Measurements from ENCODE around the gene MLLT3.

Gene MLLT3

DNA sequence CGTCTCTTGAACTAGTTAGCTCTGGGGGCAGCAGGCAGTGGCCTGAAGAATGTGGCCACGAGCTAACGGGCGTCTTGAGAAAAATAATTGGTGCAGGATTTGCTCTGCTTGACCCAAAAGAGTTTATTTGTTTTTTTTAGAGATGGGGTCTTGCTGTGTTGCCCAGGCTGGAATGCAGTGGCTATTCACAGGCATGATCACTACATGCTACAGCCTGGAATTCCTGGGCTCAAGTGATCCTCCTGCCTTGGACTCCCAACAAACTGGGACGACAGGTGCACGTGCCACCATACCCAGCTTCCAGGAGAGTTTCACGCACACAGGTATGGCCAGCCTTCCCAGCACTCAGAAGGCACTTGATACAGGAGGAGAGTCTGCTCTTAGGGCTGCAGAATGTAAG, 203.8 kb downstream of the MLLT3 start:
- Mint-ChIP-seq H3K9me3 (no peaks in the 10 kb centered on the region), H3K36me3 (peaks cover 0 to 4% of the 10 kb centered on the region in 2 donors), H3K27me3 (no peaks in the 10 kb centered on the region), H3K4me3 (no peak overlapping the region), H3K4me1 (no peaks in the 10 kb centered on the region), H3K27ac (no peak overlapping the region)
- ATAC-seq (replicated peaks) (no peak), DNase-seq (no peak)

GRCh38 chr9:20417373-20418080, 204.8 kb downstream of the MLLT3 start:
- peaks cover 0 to 6% of the 10 kb centered on the region in 2 donors for H3K36me3 Mint-ChIP-seq
- no peak overlapping the region for H3K27ac Mint-ChIP-seq
- no peaks in the 10 kb centered on the region for H3K27me3 Mint-ChIP-seq
- DNase-seq (no peak), ATAC-seq (replicated peaks) (no peak)
- no peaks in the 10 kb centered on the region for H3K9me3 Mint-ChIP-seq
- H3K4me1 Mint-ChIP-seq, result no peaks in the 10 kb centered on the region
- no peak overlapping the region for H3K4me3 Mint-ChIP-seq

- Mint-ChIP-seq H3K9me3 (no peaks in the 10 kb centered on the region), H3K4me1 (no peaks in the 10 kb centered on the region)
- no peak for DNase-seq
Measured at GRCh38 chr9:20414150-20414549, 208.1 kb downstream of the MLLT3 start.

GRCh38 chr9:20409321-20410092, 212.8 kb downstream of the MLLT3 start:
- Mint-ChIP-seq H3K27ac (no peak overlapping the region), H3K36me3 (peaks cover 2 to 6% of the 10 kb centered on the region in 2 donors), H3K27me3 (no peaks in the 10 kb centered on the region), H3K9me3 (no peaks in the 10 kb centered on the region), H3K4me3 (no peak overlapping the region), H3K4me1 (peaks cover 0 to 6% of the 10 kb centered on the region in 2 donors)
- ATAC-seq (replicated peaks) (no peak), DNase-seq (no peak)

More at GRCh38 chr9:20414150-20414549, 208.1 kb downstream of the MLLT3 start:
- H3K4me3 Mint-ChIP-seq, result no peak overlapping the region
- ATAC-seq (replicated peaks), result no peak
- peaks cover 2 to 6% of the 10 kb centered on the region in 2 donors for H3K36me3 Mint-ChIP-seq
- H3K27ac Mint-ChIP-seq, result no peak overlapping the region
- H3K27me3 Mint-ChIP-seq, result no peaks in the 10 kb centered on the region

DNA sequence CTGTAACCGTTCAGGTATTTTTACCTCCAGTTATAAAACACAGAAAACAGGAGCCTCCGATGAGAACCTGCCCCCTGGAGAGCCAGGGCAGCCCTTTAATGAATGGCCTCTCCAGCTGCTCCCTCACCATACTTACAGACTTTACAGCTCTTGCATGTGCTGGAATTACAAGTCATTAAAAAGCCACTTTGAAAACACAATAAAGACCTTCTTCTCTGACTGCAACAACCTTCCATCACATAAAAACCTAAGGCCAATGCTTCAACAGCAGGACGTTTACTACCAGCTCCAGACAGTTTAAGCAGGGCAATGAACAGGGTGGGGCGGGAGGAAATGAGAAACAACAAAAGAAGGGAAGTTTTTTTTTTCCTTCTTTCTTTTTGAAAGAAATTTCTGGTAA, 213.8 kb downstream of the MLLT3 start:
- no peak for DNase-seq
- H3K27ac Mint-ChIP-seq, result no peak overlapping the region
- no peaks in the 10 kb centered on the region for H3K27me3 Mint-ChIP-seq
- H3K36me3 Mint-ChIP-seq, result peaks cover 2 to 3% of the 10 kb centered on the region in 2 donors
- H3K9me3 Mint-ChIP-seq, result no peaks in the 10 kb centered on the region
- peaks cover 0 to 6% of the 10 kb centered on the region in 2 donors for H3K4me1 Mint-ChIP-seq
- no peak for ATAC-seq (replicated peaks)
- no peak overlapping the region for H3K4me3 Mint-ChIP-seq

DNA sequence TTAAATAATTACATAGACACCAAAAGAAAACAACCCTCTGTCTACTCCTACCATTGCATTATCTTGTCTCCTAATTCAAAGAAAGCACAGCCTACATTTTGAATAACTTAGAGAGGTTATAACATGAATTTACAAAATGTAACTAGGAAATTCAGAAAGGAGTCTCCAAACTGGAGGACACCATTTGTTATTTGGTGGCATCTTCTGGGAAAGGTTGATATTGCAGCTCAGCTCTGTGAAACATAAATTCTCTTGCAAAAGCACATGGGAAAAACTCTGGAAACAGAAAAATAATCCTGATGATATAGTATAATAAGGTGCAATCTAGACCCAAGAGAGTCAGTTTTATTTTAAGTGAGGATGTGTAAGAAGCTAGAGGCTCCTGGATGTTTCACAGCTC, 215.3 kb downstream of the MLLT3 start:
- Mint-ChIP-seq H3K27me3 (no peaks in the 10 kb centered on the region), H3K4me1 (peaks cover 0 to 6% of the 10 kb centered on the region in 2 donors), H3K9me3 (no peaks in the 10 kb centered on the region), H3K27ac (no peak overlapping the region), H3K4me3 (no peak overlapping the region), H3K36me3 (peaks cover 0 to 1% of the 10 kb centered on the region in 2 donors)
- ATAC-seq (replicated peaks) (no peak), DNase-seq (no peak)

DNA sequence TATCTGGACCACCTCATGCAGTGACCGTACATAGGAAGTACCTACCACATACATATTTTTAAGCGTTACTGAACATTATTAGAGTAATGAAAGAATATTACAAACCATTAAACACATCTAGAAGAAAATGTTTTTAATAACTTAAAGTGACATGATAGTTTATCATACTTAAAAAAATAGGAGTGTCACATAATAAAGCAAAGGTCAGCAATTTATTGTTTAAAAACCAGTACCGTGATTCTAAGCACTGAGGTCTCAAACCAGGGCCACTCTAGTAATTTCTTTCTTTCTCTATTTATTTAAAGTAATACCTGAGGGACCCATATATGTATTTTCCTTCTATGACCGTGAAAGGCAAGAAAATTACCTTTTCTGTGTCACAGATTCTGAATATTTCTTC, 216.0 kb downstream of the MLLT3 start:
- Mint-ChIP-seq H3K36me3 (no peaks in the 10 kb centered on the region), H3K27me3 (no peaks in the 10 kb centered on the region), H3K4me3 (no peak overlapping the region), H3K9me3 (no peaks in the 10 kb centered on the region), H3K4me1 (peaks cover 0 to 6% of the 10 kb centered on the region in 2 donors), H3K27ac (no peak overlapping the region)
- DNase-seq (no peak), ATAC-seq (replicated peaks) (no peak)

- H3K9me3 Mint-ChIP-seq, result no peaks in the 10 kb centered on the region
- DNase-seq (no peak), ATAC-seq (replicated peaks) (no peak)
- H3K36me3 Mint-ChIP-seq, result no peaks in the 10 kb centered on the region
- H3K27ac Mint-ChIP-seq, result no peak overlapping the region
- H3K4me3 Mint-ChIP-seq, result no peak overlapping the region
- peaks cover 0 to 6% of the 10 kb centered on the region in 2 donors for H3K4me1 Mint-ChIP-seq
- H3K27me3 Mint-ChIP-seq, result no peaks in the 10 kb centered on the region
Measured at GRCh38 chr9:20405616-20406015, 216.7 kb downstream of the MLLT3 start.

- no peak overlapping the region for H3K4me3 Mint-ChIP-seq
- peaks cover 0 to 6% of the 10 kb centered on the region in 2 donors for H3K4me1 Mint-ChIP-seq
- DNase-seq (no peak), ATAC-seq (replicated peaks) (no peak)
- no peaks in the 10 kb centered on the region for H3K36me3 Mint-ChIP-seq
- H3K9me3 Mint-ChIP-seq, result no peaks in the 10 kb centered on the region
- no peak overlapping the region for H3K27ac Mint-ChIP-seq
- H3K27me3 Mint-ChIP-seq, result no peaks in the 10 kb centered on the region
Measured at GRCh38 chr9:20405078-20405477, 217.2 kb downstream of the MLLT3 start.

GRCh38 chr9:20404192-20404813, 218.0 kb downstream of the MLLT3 start:
- Mint-ChIP-seq H3K4me3 (no peak overlapping the region), H3K27me3 (no peaks in the 10 kb centered on the region), H3K27ac (no peak overlapping the region), H3K4me1 (peaks cover 0 to 6% of the 10 kb centered on the region in 2 donors), H3K9me3 (no peaks in the 10 kb centered on the region), H3K36me3 (no peaks in the 10 kb centered on the region)
- DNase-seq (no peak), ATAC-seq (replicated peaks) (no peak)

DNA sequence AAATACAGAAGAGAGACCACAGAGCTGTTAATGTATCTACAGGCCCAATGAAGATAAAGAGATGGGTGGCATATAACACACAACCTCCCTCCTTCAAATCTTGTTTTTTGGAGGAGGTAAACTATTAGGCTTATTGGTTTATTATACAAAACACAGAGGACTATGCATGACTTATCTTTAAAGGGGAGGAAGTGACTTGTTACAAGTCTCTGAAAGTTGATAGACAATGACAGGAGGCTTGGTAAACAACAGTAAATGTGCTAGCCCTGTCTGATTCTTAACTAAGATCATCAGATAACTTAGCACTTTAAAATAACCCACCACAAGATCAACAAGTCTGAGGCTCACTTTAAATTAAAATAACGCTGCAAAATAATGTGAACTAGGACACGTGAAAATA, 219.0 kb downstream of the MLLT3 start:
- no peak for DNase-seq
- Mint-ChIP-seq H3K9me3 (no peaks in the 10 kb centered on the region), H3K4me3 (no peak overlapping the region), H3K36me3 (no peaks in the 10 kb centered on the region), H3K27ac (no peak overlapping the region), H3K4me1 (no peaks in the 10 kb centered on the region), H3K27me3 (no peaks in the 10 kb centered on the region)
- no peak for ATAC-seq (replicated peaks)

GRCh38 chr9:20402273-20402875, 219.9 kb downstream of the MLLT3 start:
- DNase-seq (no peak), ATAC-seq (replicated peaks) (no peak)
- H3K4me1 Mint-ChIP-seq, result no peaks in the 10 kb centered on the region
- H3K9me3 Mint-ChIP-seq, result no peaks in the 10 kb centered on the region
- H3K27me3 Mint-ChIP-seq, result no peaks in the 10 kb centered on the region
- H3K4me3 Mint-ChIP-seq, result no peak overlapping the region
- H3K36me3 Mint-ChIP-seq, result no peaks in the 10 kb centered on the region
- H3K27ac Mint-ChIP-seq, result no peak overlapping the region

DNA sequence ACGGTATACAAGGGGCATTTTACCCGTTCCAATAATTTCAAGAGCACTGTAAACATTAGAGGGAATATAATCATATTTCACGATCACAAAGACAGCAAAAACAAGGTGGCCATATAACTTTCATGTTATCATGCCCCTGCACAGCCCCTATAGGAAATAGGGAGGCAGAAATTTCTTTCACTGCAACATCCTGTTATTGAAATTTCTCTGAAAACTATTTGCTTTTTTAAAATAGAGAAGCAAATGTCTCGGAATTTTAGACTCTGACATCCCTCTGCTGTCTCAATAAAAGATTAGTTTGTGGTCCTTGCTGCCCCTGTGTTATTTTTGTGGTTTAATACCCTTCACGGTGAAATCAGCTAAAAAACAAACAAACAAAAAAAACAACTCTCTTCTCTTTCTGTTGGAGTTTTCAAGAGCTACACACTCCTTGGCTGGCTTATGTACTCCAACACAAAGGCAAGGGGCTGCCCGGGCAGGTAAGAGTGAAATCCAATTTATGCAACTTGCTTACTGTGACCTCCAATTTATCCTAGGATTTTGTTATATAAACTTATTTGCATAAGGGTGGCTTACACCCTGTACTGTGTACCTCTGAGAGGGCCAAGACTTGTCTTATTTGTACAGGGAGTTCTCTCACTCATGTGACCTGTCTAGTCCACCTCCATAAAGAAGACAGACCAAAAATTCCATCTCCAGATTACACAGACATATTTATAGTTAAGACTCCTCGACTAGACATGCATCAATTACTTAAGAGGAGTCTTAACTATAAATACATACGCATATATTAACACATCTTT, 223.6 kb downstream of the MLLT3 start:
- no peak overlapping the region for H3K4me3 Mint-ChIP-seq

DNA sequence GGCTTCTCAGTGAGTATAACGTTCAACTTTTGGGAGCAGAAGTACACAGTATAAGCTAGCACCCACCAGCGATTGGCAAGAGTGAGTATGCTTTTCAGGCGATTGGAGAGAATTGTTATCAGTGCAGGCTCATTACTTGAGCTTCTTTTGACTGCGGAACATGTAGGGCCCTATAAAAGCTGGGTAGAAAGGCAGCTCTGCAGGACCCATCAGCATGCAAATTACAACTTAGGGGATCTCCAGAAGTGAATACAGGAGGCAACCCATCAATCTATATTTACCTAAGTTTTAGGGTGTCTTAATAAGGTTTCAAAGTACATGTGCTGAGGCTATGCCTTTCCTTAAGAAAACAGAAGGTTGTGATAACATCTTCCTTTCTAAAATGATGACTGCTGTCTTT, 225.0 kb downstream of the MLLT3 start:
- Mint-ChIP-seq H3K9me3 (no peaks in the 10 kb centered on the region), H3K36me3 (no peaks in the 10 kb centered on the region), H3K27ac (no peak overlapping the region), H3K4me3 (no peak overlapping the region), H3K4me1 (peaks cover 0 to 2% of the 10 kb centered on the region in 2 donors), H3K27me3 (no peaks in the 10 kb centered on the region)
- no peak for DNase-seq
- no peak for ATAC-seq (replicated peaks)

More for the DNA sequence above, 223.6 kb downstream of the MLLT3 start:
- DNase-seq (no peak), ATAC-seq (replicated peaks) (no peak)
- H3K9me3 Mint-ChIP-seq, result no peaks in the 10 kb centered on the region
- no peaks in the 10 kb centered on the region for H3K36me3 Mint-ChIP-seq
- H3K4me1 Mint-ChIP-seq, result peaks cover 0 to 2% of the 10 kb centered on the region in 2 donors
- H3K27ac Mint-ChIP-seq, result no peak overlapping the region
- no peaks in the 10 kb centered on the region for H3K27me3 Mint-ChIP-seq

Measured in stimulated activated naive B cell treated with anti-CD40 and anti-IgM and Interleukin-4, amounts not matched to agents 10 μg/mL and 1 μg/mL and 100 μg/mL, for 72 hours (primary cell).